ENCODE results near the gene TSPYL6. TPM values are rescaled to one million over a fixed set of nuclear protein-coding genes. Genes with fewer than 3 reads are reported as not detected.
"Not testable (repeated sequence)": the region's sequence is repeated elsewhere in the genome, so short reads cannot be mapped to it uniquely, and the experiment has no call there.

The TSPYL6 gene
- total RNA-seq, 2 donors from 2014 or later, result not detected

DNA sequence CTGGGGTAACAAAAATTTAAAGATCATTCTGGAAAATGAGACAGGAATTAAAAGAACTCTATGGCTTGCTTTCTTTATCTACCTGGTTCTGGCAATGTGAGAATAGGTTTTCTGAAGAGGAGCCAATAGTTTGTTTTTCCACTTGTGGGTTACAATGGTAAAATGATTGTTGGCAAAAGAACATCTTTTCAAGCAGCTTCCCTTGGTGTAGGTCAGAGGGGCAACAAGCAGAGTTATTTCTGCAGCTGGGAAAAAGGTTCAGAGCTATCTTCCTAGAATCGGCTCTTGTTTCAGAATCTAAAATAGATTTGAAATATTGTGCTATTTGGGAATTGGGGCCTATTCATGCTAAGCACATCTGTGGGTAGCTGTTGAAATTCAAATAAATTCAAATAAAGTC lies 11.5 kb upstream of the TSPYL6 start:
- no peak for DNase-seq
- Histone ChIP-seq H3K4me1 (ENCODE audit: control insufficient read depth, insufficient read depth, low read length) (no peaks in the 10 kb centered on the region), H3K9ac (ENCODE audit: extremely low read depth, low read length, poor library complexity, severe bottlenecking) (no peak overlapping the region), H3K36me3 (ENCODE audit: control insufficient read depth, insufficient read depth, low read length) (no peaks in the 10 kb centered on the region), H3K27ac (ENCODE audit: low read depth, low read length) (no peak overlapping the region), H3K9me3 (ENCODE audit: control insufficient read depth, low read length) (peaks cover 8% of the 10 kb centered on the region), H3K27me3 (ENCODE audit: control insufficient read depth, insufficient read depth, low read length, poor library complexity, severe bottlenecking) (no peaks in the 10 kb centered on the region), H3K4me3 (ENCODE audit: low read length) (no peak overlapping the region)
- Mint-ChIP-seq H3K27ac (no peak overlapping the region), H3K27me3 (ENCODE audit: insufficient read depth) (peaks cover 5% of the 10 kb centered on the region), H3K4me1 (peaks cover 4% of the 10 kb centered on the region), H3K4me3 (no peak overlapping the region), H3K9me3 (peaks cover 20% of the 10 kb centered on the region), H3K36me3 (ENCODE audit: low read depth) (no peaks in the 10 kb centered on the region)
- no peak for TF ChIP-seq CTCF (conservative IDR thresholded peaks at IDR 0.05)
- WGBS, 2 experiments (ENCODE audit: insufficient coverage in 1 of 2, insufficient read length in 1 of 2), result 89% methylated on average over 1 of the region's 1 CpG; no CpG with 5 or more reads in 1 of the 2 experiments

- not testable (repeated sequence) for H3K9me3 ChIP-seq (ENCODE audit: control insufficient read depth, low read length); H3K4me1 Mint-ChIP-seq; H3K4me3 Mint-ChIP-seq; H3K36me3 Mint-ChIP-seq (ENCODE audit: low read depth); H3K36me3 ChIP-seq (ENCODE audit: control insufficient read depth, insufficient read depth, low read length); H3K27me3 Mint-ChIP-seq (ENCODE audit: insufficient read depth); H3K27me3 ChIP-seq (ENCODE audit: control insufficient read depth, insufficient read depth, low read length, poor library complexity, severe bottlenecking); H3K4me1 ChIP-seq (ENCODE audit: control insufficient read depth, insufficient read depth, low read length); DNase-seq; H3K4me3 ChIP-seq (ENCODE audit: low read length); H3K27ac ChIP-seq (ENCODE audit: low read depth, low read length); H3K9ac ChIP-seq (ENCODE audit: extremely low read depth, low read length, poor library complexity, severe bottlenecking); H3K27ac Mint-ChIP-seq
- H3K9me3 Mint-ChIP-seq, result peaks cover 20% of the 10 kb centered on the region
- WGBS, 2 experiments (ENCODE audit: insufficient coverage in 1 of 2, insufficient read length in 1 of 2), result 71% methylated on average over 1 of the region's 1 CpG; no CpG with 5 or more reads in 1 of the 2 experiments
Observed at GRCh38 chr2:54265081-54265480, 9.1 kb upstream of the TSPYL6 start.

GRCh38 chr2:54262015-54262765 lies 6.2 kb upstream of the TSPYL6 start:
- H3K4me3 ChIP-seq (ENCODE audit: low read length), result no peak overlapping the region
- no peaks in the 10 kb centered on the region for H3K27me3 ChIP-seq (ENCODE audit: control insufficient read depth, insufficient read depth, low read length, poor library complexity, severe bottlenecking)
- H3K27me3 Mint-ChIP-seq (ENCODE audit: insufficient read depth), result peaks cover 4% of the 10 kb centered on the region
- H3K36me3 ChIP-seq (ENCODE audit: control insufficient read depth, insufficient read depth, low read length), result no peaks in the 10 kb centered on the region
- no peak overlapping the region for H3K4me3 Mint-ChIP-seq
- no peak for DNase-seq
- no peak for TF ChIP-seq CTCF (conservative IDR thresholded peaks at IDR 0.05)
- H3K9me3 Mint-ChIP-seq, result peaks cover 20% of the 10 kb centered on the region
- H3K9ac ChIP-seq (ENCODE audit: extremely low read depth, low read length, poor library complexity, severe bottlenecking), result no peak overlapping the region
- no peaks in the 10 kb centered on the region for H3K4me1 ChIP-seq (ENCODE audit: control insufficient read depth, insufficient read depth, low read length)
- H3K36me3 Mint-ChIP-seq (ENCODE audit: low read depth), result no peaks in the 10 kb centered on the region
- 89 to 100% methylated on average over 1 of the region's 2 CpGs for WGBS, 2 experiments (ENCODE audit: insufficient coverage in 1 of 2, insufficient read length in 1 of 2)
- H3K4me1 Mint-ChIP-seq, result no peaks in the 10 kb centered on the region
- no peak overlapping the region for H3K27ac ChIP-seq (ENCODE audit: low read depth, low read length)
- no peak overlapping the region for H3K27ac Mint-ChIP-seq
- H3K9me3 ChIP-seq (ENCODE audit: control insufficient read depth, low read length), result peaks cover 8% of the 10 kb centered on the region

Measured in endodermal cell (in vitro differentiated cells).